ENCODE results near the gene MBD3L4.
"Not testable (repeated sequence)": the region's sequence is repeated elsewhere in the genome, so short reads cannot be mapped to it uniquely, and the experiment has no call there.

Gene MBD3L4

DNA sequence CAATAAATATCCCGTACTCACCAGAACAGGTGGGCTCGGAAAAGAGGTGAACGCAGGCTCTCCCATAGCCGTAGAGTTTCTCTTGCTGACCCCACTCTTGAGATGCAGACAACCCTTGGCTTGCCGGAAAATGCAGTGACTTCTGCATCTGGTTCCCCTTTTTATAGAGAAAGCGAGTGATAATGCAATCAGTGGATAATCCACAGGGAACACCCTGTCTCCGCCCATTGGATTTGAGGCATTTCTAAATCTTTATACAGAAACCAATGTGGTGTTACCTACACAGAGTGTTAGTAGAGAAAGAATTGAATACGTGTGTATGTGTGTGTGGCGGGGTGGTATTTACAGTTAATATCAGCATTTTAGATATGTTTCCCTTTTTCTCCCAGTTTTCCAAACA lies at the start of gene MBD3L4:
MBD3L4 (minus strand) TSS at position 101 of the 400 bp plus-strand sequence; CDS start at position 66, 35 bp downstream.
- not testable (repeated sequence) for DNase-seq

DNA sequence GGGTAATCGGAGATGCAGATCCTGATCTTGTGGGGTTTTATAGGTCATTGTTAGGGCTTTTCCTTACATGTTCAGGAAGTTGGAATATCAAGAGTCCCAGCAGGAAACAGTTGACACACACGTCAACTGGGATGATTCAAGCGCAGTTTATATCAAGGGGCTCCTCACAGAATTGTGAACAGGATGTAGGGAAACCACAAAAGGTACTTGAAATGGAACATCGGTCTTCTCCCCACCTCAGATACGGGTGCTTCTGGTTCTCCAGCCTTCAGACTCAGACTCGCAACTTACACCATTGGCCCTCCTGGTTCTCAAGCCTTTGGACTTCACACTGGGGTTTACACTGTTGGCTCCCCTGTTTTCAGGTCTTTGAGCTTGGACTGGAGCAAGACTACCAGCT lies 49.0 kb upstream of the MBD3L4 start:
- DNase-seq = no peak

DNA sequence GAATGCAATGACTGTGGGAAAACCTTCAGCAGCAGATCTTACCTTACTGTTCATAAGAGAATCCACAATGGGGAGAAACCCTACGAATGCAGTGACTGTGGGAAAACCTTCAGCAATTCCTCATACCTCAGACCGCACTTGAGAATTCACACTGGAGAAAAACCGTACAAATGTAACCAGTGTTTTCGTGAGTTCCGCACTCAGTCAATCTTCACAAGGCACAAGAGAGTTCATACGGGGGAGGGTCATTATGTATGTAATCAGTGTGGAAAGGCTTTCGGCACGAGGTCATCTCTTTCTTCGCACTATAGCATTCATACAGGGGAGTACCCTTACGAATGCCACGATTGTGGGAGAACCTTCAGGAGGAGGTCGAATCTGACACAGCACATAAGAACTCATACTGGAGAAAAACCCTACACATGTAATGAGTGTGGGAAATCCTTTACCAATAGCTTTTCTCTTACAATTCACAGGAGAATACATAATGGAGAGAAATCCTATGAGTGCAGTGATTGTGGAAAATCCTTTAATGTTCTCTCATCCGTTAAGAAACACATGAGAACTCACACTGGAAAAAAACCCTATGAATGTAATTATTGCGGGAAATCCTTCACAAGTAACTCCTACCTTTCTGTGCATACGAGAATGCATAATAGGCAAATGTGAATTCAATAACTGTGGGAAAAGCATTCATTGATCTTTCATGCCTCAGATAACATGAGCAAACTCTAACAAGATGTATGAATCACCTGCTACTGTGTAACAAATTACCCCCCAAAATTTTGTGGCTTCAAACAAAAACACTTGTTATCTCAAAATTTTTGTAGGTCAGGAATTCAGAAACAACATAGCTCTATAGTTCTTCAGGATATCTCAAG lies 43.3 kb upstream of the MBD3L4 start:
- DNase-seq = no peak

DNA sequence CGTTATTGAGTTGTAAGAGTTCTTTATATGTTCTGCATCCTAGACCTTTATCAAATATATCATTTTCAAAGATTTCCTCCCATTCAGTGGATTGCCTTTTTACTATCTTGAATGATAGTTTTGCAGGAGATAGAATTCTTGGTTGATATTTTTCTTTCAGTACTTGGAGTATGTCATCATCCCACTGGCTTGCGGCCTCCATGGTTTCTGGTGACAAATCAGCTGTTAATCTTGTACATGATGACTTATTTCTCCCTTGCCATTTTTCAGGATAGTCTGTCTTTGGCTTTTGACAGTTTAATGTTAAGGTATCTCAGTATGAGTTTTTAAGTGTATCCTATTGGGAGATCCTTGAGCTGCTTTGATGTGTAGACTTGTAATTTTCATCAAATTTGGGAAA lies 38.0 kb upstream of the MBD3L4 start:
- DNase-seq = no peak

DNA sequence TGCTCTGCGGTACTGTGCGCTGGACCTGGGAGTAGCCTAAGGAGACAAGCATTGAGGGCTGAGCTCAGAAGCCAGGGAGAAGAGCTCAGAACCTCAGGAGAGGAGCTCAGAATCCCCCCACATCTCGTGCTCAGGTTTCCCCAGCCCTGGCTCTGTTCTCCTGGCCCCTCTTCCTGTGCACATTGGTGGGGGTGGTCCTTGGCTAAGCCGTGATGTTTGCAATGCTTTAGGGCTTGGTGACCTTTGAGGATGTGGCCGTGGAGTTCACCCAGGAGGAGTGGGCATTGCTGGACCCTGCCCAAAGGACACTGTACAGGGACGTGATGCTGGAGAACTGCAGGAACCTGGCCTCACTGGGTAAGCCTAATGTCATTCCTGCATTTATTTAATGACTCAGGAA lies 36.2 kb upstream of the MBD3L4 start:
- DNase-seq = no peak

DNA sequence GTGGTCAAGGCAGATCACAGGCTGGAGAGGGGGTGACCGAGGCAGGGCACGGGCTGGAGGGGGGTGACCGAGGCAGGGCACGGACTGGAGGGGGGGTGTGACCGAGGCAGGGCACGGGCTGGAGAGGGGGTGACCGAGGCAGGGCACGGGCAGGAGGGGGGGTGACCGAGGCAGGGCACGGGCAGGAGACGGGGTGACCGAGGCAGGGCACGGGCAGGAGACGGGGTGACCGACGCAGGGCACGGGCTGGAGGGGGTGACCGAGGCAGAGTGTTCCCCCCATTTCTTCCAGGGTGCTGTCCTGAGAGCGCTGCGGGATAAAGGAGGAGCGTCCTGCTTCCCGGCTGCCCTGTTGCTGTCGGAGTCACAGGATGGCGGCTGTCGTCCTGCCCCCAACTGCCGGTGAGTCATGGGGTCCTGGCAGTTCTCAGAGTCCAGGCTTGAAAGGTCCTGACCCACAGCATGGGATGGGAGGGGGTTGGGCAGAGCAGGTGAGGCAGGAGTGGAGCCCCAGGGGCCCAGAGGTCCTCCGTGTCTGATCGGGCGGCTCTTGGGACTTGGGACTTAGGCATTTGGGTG lies 34.8 kb upstream of the MBD3L4 start:
- no peak for DNase-seq

DNA sequence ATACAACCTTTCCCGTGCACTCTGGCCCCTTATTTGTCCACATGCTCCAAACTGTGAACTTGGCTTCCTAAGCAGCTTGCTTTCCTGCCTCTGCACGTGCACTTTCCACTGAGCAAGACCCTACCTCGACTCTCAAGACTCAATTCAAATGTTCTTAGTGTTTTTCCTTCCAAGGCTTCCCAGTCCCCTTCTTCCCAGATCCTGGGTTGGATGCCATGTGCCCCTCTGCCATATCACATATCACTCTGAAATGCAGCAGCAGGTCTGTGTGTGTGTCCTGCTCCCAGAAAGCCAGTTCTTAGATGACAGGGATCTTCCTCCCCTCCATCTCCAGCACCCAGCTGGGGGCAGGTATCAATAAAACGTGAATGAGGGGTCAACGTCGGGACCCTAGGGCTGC lies 32.6 kb upstream of the MBD3L4 start:
- DNase-seq = no peak

DNA sequence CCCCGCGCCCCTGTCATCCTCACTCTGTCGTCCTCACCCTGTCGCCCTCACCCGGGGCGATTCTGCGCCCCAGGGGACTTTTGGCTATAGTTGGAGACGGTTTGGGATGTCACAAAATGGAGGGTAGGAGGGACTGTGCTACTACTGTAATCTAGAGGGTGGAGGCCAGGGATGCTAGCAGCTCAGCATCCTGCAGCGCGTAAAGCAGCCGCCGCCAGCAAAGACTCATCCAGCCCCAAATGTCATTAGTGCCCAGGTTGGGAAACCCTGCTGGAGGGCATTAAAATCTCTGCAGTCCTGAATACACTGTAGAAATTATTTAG lies 29.9 kb upstream of the MBD3L4 start:
- DNase-seq = no peak

DNA sequence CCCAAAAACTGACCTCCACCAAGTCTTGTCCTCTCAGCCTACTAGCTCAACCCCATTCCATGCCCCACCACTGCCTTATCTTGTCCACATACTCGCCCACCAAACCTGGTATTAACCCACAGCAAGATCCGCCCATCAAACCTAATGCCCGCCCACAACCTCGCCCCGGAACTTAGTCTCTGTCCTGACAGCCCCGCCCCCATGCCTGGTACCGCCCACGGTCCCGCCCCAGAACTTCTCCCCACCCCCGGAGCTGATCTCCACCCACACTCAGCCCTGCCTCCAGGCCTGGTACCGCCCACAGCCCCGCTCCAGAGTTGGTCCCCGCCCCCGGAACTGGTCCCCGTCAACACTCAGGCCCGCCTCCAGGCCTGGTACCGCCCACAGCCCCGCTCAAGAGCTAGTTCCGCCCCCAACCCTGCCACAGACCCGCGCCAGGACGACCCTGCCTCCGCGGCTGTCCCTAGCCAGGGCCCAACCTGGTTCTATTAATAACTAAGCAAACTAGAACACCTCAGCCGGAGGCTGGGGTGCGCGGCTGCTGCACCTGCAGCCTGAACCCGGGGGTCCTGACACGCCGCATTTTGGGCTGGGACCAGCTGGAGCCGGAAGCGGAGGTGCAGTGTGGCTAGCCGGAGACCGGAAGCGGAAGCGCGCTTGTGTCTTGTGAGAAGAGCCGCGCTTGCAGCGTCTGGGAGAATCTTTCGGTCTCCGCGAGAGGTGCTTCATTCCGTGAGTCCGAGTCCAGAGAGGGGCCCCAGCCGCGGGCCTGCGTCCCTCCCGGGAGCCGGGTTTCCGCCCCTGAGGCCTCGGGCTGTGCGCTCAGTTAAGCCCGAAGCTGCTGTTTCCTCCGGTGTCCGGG lies 29.3 kb upstream of the MBD3L4 start, which contains the start of gene ZNF557:
ZNF557 (plus strand) TSS at position 662 of the 862 bp plus-strand sequence. CDS start 5,372 bp downstream, outside the sequence.
- DNase-seq = peak; percentile 99

DNA sequence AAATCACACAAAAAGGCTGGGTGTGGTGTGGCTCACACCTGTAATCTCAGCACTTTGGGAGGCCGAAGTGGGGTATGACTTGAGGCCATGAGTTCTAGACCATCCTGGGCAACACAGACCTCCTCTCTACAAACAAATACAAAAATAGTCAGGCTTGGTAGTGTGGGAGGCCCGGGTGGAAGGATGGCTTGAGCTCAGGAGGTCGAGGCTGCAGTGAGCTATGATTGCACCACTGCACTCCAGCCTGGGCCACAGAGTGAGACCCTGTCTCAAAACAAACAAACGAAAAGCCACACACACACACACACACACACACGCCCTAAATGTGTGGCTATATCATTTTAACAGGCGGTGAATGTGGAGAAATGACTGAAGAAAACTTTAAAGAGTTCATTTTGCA lies 28.6 kb upstream of the MBD3L4 start:
- no peak for DNase-seq

DNA sequence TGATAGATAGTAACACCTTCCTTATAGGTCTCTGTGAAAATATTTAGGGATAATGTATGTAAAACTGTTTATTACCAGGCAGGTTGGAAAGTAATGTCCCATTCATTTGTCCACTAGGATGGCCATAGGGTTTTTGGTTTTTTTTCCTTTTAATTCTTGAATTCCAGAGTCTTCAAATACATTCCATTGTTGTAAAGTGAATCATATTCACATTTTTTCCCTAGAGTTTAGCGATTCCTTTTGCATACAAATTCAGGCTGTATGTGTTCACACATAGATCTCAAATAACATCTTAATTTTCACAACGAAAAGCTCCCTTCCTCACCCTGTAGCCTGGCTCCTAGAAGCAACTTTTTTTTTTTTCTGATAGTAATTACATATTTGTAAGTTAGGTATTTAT lies 27.7 kb upstream of the MBD3L4 start:
- DNase-seq = no peak

DNA sequence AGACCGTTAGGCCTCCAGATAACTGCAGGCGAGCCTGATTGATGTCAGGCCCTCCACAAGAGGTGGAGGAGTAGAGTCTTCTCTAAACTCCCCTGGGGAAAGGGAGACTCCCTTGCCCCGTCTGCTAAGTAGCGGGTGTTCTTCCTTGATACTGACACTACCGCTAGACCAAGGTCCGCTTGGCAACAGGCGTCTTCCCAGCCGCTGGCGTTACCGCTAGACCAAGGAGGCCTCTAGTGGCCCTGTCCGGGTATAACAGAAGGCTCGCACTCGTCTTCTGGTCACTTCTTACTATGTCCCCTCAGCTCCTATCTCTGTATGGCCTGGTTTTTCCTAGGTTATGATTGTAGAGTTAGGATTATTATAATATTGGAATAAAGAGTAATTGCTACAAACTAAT lies 27.1 kb upstream of the MBD3L4 start:
- not testable (repeated sequence) for DNase-seq

DNA sequence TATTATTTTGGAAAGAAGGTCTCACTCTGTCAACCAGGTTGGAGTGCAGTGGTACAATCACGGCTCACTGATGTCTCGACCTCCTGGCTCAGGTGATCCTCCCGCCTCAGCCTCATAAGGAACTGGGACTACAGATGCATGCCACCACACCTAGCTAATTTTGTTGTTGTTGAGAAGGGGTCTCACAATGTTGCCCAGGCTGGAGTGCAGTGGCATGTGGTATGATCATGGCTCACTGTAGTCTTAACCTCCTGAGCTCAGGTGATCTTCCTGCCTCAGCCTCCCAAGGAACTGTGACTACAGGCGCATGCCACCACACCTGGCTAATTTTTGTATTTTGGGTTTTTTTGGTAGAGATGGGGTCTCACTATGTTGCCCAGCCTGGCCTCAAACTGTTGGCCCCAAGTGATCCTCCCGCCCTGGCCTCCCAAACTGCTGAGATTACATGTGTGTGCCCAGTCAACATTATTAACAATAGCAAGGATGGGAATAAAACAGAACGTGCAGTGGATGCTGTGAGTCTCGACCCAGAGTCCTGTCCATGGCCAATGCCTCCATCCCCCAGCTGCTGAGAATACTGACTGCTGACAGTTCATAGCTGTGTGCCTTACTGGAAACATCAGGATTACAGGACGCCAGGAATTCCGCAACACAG lies 23.9 kb upstream of the MBD3L4 start:
- DNase-seq = no peak

DNA sequence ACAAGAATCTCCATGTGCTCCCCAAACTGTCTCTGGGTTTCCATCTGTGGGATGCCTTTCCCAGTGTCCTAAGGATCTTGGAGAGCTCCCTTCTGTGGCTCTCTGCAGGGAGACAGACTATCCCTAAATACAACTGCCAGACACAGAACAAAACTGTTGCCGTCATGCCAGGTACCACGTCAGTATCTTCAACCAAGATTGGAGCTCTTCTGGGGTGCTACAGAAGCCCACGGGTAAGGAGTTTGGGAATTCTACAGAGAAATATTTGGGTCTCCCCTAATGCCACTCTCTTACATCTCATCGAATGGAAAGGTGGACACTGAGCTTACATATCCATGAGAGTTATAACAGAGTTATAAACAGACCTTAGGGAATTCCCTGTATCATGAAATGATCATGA lies 23.4 kb upstream of the MBD3L4 start:
- no peak for DNase-seq

DNA sequence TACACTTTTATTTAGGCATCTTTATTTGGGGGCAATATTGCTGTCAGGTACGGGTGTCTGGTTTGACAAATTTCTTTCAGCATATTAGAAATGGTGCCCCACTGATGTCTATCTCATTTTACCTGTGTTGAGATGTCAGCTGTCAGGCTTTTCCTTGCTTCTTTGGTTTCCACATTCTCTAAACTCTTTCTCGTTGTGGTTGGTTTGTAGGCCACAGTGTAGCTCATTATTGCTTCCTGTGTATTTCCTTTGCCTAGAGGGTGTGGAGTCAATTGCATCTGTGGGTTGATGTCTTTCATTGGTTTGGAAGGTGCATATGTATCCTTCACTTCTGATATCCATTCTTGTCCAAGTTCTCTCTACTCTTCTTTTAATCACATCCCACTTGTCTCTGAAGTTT lies 20.0 kb upstream of the MBD3L4 start:
- DNase-seq = not testable (repeated sequence)

DNA sequence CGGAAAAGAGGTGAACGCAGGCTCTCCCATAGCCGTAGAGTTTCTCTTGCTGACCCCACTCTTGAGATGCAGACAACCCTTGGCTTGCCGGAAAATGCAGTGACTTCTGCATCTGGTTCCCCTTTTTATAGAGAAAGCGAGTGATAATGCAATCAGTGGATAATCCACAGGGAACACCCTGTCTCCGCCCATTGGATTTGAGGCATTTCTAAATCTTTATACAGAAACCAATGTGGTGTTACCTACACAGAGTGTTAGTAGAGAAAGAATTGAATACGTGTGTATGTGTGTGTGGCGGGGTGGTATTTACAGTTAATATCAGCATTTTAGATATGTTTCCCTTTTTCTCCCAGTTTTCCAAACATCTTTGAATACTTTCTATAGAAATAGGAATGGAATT lies 18.6 kb upstream of the MBD3L4 start, which contains the start of gene MBD3L3:
MBD3L3 (minus strand) TSS at position 101 of the 400 bp plus-strand sequence; CDS start at position 30, 71 bp downstream.
- DNase-seq = not testable (repeated sequence)

DNA sequence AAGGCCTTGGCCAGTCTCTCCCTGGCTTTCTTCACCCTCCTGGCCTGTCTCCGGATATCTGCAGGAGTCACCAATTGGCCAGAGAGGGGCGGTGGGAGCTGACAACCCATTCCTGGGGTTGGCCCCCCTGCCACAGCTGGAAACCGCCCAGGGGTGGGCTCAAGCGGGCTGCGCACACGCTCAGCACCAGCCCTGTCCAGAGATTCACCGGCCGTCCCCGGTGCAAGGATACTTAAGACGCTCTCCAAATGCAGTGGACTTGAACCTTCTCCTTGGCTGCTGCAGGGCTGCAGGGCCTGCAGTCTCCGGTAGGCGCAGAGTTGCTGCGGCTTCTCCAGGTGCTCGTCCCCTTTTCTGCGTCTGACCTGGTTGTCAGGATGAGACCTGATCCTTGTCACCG lies 16.4 kb upstream of the MBD3L4 start:
- not testable (repeated sequence) for DNase-seq

DNA sequence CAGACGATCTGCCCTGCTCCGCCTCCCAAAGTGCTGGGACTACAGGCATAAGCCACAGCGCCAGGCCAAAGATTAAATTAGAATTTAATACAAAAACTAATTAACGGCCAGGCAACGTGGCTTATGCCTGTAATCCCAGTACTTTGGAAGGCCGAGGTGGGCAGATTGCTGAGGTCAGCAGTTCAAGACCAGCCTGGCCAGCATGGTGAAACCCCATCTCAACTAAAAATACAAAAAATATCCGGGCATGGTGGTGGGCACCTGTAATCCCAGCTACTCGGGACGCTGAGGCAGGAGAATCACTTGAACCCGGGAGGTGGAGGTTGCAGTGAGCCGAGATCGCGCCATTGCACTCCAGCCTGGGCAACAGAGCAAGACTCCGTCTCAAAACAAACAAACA lies 15.7 kb upstream of the MBD3L4 start:
- not testable (repeated sequence) for DNase-seq

DNA sequence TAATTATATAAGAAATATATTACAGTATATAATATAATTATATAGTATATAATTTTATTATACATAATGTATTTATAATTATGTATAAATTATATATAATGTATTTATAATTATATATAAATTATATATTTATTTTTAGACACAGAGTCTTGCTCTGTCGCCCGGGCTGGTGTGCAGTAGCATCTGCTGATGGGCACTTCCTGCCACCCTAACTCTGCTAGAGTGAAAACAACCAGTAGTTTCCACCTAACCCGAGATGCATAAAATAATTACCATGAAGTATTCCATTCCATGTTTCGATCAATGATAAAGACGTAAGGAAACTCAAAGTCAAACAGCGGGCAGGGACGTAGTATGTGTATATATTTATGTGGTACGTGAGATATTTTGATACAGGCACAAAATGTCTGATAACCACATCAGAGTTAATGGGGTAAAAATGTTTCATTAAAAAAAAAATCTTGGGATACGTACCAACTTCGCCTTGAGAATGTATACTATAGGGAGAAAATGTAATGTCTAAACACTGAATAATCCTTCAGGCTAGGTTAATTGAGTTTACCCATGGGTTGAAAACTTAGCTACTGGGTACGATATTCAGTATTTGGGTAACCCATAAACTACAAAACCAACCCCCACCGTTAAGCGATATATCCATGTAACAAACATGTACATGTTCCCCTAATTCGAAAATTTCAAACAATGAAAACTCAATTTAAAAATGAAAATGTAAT lies 14.8 kb upstream of the MBD3L4 start:
- DNase-seq = not testable (repeated sequence)

DNA sequence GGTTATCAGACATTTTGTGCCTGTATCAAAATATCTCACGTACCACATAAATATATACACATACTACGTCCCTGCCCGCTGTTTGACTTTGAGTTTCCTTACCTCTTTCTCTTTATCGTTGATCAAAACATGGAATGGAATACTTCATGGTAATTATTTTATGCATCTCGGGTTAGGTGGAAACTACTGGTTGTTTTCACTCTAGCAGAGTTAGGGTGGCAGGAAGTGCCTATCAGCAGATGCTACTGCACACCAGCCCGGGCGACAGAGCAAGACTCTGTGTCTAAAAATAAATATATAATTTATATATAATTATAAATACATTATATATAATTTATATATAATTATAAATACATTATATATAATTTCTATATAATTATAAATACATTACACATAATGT lies 12.9 kb upstream of the MBD3L4 start:
- DNase-seq = not testable (repeated sequence)

DNA sequence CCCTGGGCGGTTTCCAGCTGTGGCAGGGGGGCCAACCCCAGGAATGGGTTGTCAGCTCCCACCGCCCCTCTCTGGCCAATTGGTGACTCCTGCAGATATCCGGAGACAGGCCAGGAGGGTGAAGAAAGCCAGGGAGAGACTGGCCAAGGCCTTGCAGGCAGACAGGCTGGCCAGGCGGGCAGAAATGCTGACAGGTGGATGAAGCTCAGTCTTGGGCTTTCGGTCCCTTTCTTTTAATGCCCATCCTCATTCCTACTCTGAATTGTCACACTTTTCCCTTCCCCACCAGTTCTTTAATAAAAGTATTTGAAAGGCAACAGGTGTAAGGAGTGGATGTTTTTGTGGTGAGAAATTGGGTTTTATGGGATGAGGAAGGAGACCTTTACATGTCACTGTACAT lies 11.4 kb upstream of the MBD3L4 start:
- DNase-seq = not testable (repeated sequence)

DNA sequence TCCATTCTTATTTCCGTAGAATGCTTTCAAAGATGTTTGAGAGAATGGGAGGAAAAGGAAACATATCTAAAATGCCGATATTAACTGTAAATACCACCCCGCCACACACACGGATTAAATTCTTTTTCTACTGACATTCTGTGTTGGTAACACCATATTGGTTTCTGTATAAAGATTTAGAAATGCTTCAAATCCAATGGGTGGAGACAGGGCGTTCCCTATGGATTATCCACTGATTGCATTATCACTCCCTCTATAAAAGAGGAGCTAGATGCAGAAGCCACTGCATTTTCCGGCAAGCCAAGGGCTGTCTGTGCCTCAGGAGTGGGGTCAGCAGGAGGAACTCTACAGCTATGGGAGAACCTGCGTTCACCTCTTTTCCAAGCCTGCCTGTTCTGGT lies 9.0 kb upstream of the MBD3L4 start, which contains the start of gene MBD3L2:
MBD3L2 (plus strand) TSS at position 301 of the 400 bp plus-strand sequence; CDS start at position 354, 53 bp downstream.
- DNase-seq = not testable (repeated sequence)
